GM12878 (cell line): ENCODE measurements around the gene PHLDB3.
"Not testable (repeated sequence)": the region's sequence is repeated elsewhere in the genome, so short reads cannot be mapped to it uniquely, and the experiment has no call there.

Source experiments
- CTCF ChIP-seq, 3 experiments: IDR thresholded peaks in 2 of 3; conservative IDR thresholded peaks in 1 of 3; 2 replicates each; pipeline ENCODE4 v1.5.1; 2011; ENCODE audit warnings: low read depth in 3 of 3, low read length in 3 of 3, mild to moderate bottlenecking in 3 of 3, control low read depth in 2 of 3, moderate library complexity in 2 of 3, inconsistent platforms in 1 of 3, mixed read lengths in 1 of 3; ENCODE audit not compliant: control insufficient read depth in 2 of 3, insufficient read depth in 1 of 3; ENCODE audit errors: extremely low read depth in 1 of 3
- E4F1 ChIP-seq: fragments of 450-650 bp; IDR thresholded peaks from 2 replicates; pipeline ENCODE4 v1.6.1; 2018; ENCODE audit warnings: borderline replicate concordance, mild to moderate bottlenecking; ENCODE audit not compliant: partially characterized antibody
- EZH2 ChIP-seq: IDR thresholded peaks from 2 replicates; pipeline ENCODE4 v1.6.1; 2012; ENCODE audit warnings: low read depth, mild to moderate bottlenecking, control low read depth, inconsistent platforms, low read length, borderline replicate concordance; ENCODE audit not compliant: control insufficient read depth
- FOXK2 ChIP-seq: fragments of 450-650 bp; IDR thresholded peaks from 2 replicates; pipeline ENCODE4 v1.6.1; 2017; ENCODE audit warnings: mild to moderate bottlenecking, moderate library complexity
- MEF2A ChIP-seq: IDR thresholded peaks from 2 replicates; pipeline ENCODE4 v1.6.1; 2011; ENCODE audit warnings: low read depth, mild to moderate bottlenecking, low read length, moderate library complexity; ENCODE audit not compliant: insufficient read depth
- POLR2A ChIP-seq: IDR thresholded peaks from 2 replicates; pipeline ENCODE4 v1.6.1; 2011; ENCODE audit warnings: low read depth, mild to moderate bottlenecking, low read length
- RAD21 ChIP-seq: IDR thresholded peaks from 2 replicates; pipeline ENCODE4 v1.6.1; 2011; ENCODE audit warnings: mild to moderate bottlenecking, low read depth, low read length, moderate library complexity; ENCODE audit not compliant: insufficient read depth
- SP1 ChIP-seq: IDR thresholded peaks from one replicate; pipeline ENCODE4 v1.6.1; 2011; ENCODE audit warnings: low read depth, low read length
- SREBF2 ChIP-seq: IDR thresholded peaks from 2 replicates; pipeline ENCODE4 v1.6.1; 2012; ENCODE audit warnings: mild to moderate bottlenecking, low read length
- SUZ12 ChIP-seq: fragments of 200-600 bp; sonication (generic); IDR thresholded peaks from one replicate; pipeline ENCODE4 v1.6.1; 2018; ENCODE audit warnings: antibody characterized with exemption, mild to moderate bottlenecking; ENCODE audit not compliant: unreplicated experiment
- TAF1 ChIP-seq: IDR thresholded peaks from 2 replicates; pipeline ENCODE4 v1.6.1; 2011; ENCODE audit warnings: mild to moderate bottlenecking, low read depth, low read length, borderline replicate concordance
- ZNF274 ChIP-seq: IDR thresholded peaks from one replicate; pipeline ENCODE4 v1.8.0; 2011; ENCODE audit not compliant: insufficient read length, insufficient read depth
- TF ChIP-seq, protein P1 (sequence below): IDR thresholded peaks from 2 replicates; pipeline ENCODE4 v1.6.1; 2012; ENCODE audit warnings: low read depth, low read length, improper control_type of control experiment

DNA sequence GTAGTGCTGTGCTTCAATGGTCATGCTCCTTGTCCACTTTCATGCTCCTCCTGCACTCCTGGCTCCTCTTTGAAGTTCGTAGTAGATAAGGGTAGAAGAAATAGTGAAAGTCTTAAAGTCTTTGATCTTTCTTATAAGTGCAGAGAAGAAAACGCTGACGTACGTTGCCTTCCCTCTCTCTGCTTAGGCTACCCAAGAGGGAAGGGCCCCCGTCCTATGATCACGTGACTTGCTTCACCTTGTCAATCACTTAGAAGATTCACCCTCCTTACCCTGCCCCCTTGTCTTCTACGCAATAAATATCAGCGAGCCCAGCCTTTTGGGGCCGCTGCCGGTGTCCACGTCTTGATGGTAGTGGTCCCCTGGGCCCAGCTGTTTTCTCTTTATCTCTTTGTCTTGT, 67.3 kb downstream of the PHLDB3 start:
- TF ChIP-seq SUZ12; POLR2A; E4F1; FOXK2; CTCF (IDR thresholded peaks at IDR 0.05 in 2 of 3, conservative IDR thresholded peaks at IDR 0.05 in 1 of 3; ENCODE audit: control insufficient read depth in 2 of 3, extremely low read depth in 1 of 3, insufficient read depth in 1 of 3, low read depth in 3 of 3, low read length in 3 of 3); MEF2A; SP1; EZH2; TAF1; SREBF2; RAD21; ZNF274: not testable (repeated sequence)
- TF ChIP-seq, protein P1, sequence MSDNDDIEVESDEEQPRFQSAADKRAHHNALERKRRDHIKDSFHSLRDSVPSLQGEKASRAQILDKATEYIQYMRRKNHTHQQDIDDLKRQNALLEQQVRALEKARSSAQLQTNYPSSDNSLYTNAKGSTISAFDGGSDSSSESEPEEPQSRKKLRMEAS, result not testable (repeated sequence)
